Measurements from ENCODE around the gene SIGLEC11. TPM values are rescaled to one million over a fixed set of nuclear protein-coding genes. Genes with fewer than 3 reads are reported as not detected.

The SIGLEC11 gene
- polyA plus RNA-seq, 1 of the 3 experiments (the other 2 are of a cell fraction): not detected

- TF ChIP-seq REST (IDR thresholded peaks at IDR 0.05; ENCODE audit: low read depth, low read length): no peak
- no peak for TF ChIP-seq ZBTB33 (IDR thresholded peaks at IDR 0.05; ENCODE audit: borderline replicate concordance, low read depth)
- TF ChIP-seq SIN3A (IDR thresholded peaks at IDR 0.05; ENCODE audit: borderline replicate concordance, low read depth, low read length): no peak
- TF ChIP-seq RXRA (IDR thresholded peaks at IDR 0.05; ENCODE audit: borderline replicate concordance, low read depth): no peak
- TF ChIP-seq FOXJ3 (CRISPR knock-in tag; IDR thresholded peaks at IDR 0.05): no peak
- no peak for TF ChIP-seq IRF3 (IDR thresholded peaks at IDR 0.05; ENCODE audit: low read depth, low read length)
- no peak for TF ChIP-seq EZH2phosphoT487 (IDR thresholded peaks at IDR 0.05; ENCODE audit: borderline replicate concordance, low read depth)
- TF ChIP-seq TCF12 (IDR thresholded peaks at IDR 0.05): no peak
Measured at GRCh38 chr19:49937750-49938381, 23.1 kb downstream of the SIGLEC11 start (continued).

GRCh38 chr19:49936549-49936948 is 24.4 kb downstream of the SIGLEC11 start:
- no peak for DNase-seq
- Histone ChIP-seq H3K27me3 (ENCODE audit: insufficient read depth) (no peaks in the 10 kb centered on the region; the same call in 1 of the 2 replicates), H4K20me1 (ENCODE audit: insufficient read depth) (no peaks in the 10 kb centered on the region), H3K9me3 (no peaks in the 10 kb centered on the region), H3K4me3 (ENCODE audit: low read depth in 2 of 2, low read length in 1 of 2) (no peak overlapping the region), H2AFZ (ENCODE audit: low read depth) (no peak overlapping the region), H3K36me3 (replicated peaks in 1 of 2; ENCODE audit: control insufficient read depth in 1 of 2, insufficient read depth in 2 of 2, low read length in 1 of 2) (peaks cover 0 to 4% of the 10 kb centered on the region in 2 experiments), H3K27ac (ENCODE audit: low read depth in 2 of 2, low read length in 1 of 2) (no peak overlapping the region), H3K9ac (no peak overlapping the region), H3K4me2 (no peak overlapping the region), H3K9me2 (no peaks in the 10 kb centered on the region), H3K4me1 (ENCODE audit: control insufficient read depth in 1 of 2, insufficient read depth in 2 of 2, low read depth in 1 of 2, low read length in 1 of 2) (peaks cover 0 to 3% of the 10 kb centered on the region in 2 experiments; a peak in 1 of 4 replicates), H3K79me2 (ENCODE audit: insufficient read depth) (no peaks in the 10 kb centered on the region), H3F3A (replicated peaks; ENCODE audit: insufficient read depth) (peaks cover 4% of the 10 kb centered on the region)
- CTCF ChIA-PET: interaction anchor here (0.6 to 6.1 kb wide), 4 partner anchors 9 to 46 kb away, joined by 3 to 94 read pairs (median 35); no protein-coding TSS in a partner anchor
- 48% methylated on average over 5 of the region's 5 CpGs for WGBS (ENCODE audit: low lambda C conversion rate)
- POLR2A ChIA-PET: no interaction called here
- TF ChIP-seq ZBTB33 (IDR thresholded peaks at IDR 0.05; ENCODE audit: borderline replicate concordance, low read depth) (no peak), TEAD4 (IDR thresholded peaks at IDR 0.05; ENCODE audit: borderline replicate concordance, insufficient read depth) (no peak), POLR2AphosphoS5 (IDR thresholded peaks at IDR 0.05; ENCODE audit: low read depth, low read length) (no peak), USF1 (IDR thresholded peaks at IDR 0.05; ENCODE audit: borderline replicate concordance, low read depth) (no peak), GABPA (IDR thresholded peaks at IDR 0.05; ENCODE audit: low read depth) (no peak), PBX3 (IDR thresholded peaks at IDR 0.05) (no peak), EP300 (IDR thresholded peaks at IDR 0.05; ENCODE audit: borderline replicate concordance in 1 of 2, low read depth in 1 of 2, low read length in 1 of 2) (no peak), FOXJ3 (CRISPR knock-in tag; IDR thresholded peaks at IDR 0.05) (no peak), GATA2 (CRISPR knock-in tag; IDR thresholded peaks at IDR 0.05) (no peak), CHD2 (IDR thresholded peaks at IDR 0.05; ENCODE audit: low read length, partially characterized antibody) (no peak), FOXM1 (IDR thresholded peaks at IDR 0.05; ENCODE audit: low read depth) (no peak), MEF2A (IDR thresholded peaks at IDR 0.05; ENCODE audit: borderline replicate concordance, low read depth) (no peak), TAF1 (IDR thresholded peaks at IDR 0.05; ENCODE audit: borderline replicate concordance, low read depth, low read length) (no peak)

Measured in SK-N-SH (cell line).